MCF 10A (cell line): ENCODE data around the gene VPS36. TPM values are rescaled to one million over a fixed set of nuclear protein-coding genes. Genes with fewer than 3 reads are reported as not detected.
A peak's percentile ranks its signal among the peaks of the same experiment; 100 is the strongest.
"Not testable (repeated sequence)": the region's sequence is repeated elsewhere in the genome, so short reads cannot be mapped to it uniquely, and the experiment has no call there.

Experiments used
- Bru-seq: library from RNA; stranded (reverse); fragments of 400-500 nt; gene quantifications from one replicate; lab custom pipeline; 2021; lab: Mats Ljungman, UMichigan
- BruChase-seq, 2 experiments: library from RNA; stranded (reverse); fragments of 400-500 nt; gene quantifications; one replicate each; lab custom pipeline; 2021; lab: Mats Ljungman, UMichigan
- BruUV-seq: library from RNA; stranded (reverse); fragments of 400-500 nt; replicated peaks from 2 replicates; lab custom pipeline; 2021; lab: Mats Ljungman, UMichigan
- CTCF ChIA-PET: fragments of 300-600 bp; sonication (Branson Sonifier 250); formaldehyde crosslinking; extraction: SDS; loops from one replicate; lab custom pipeline; 2021; ENCODE audit warnings: antibody characterized with exemption, inconsistent platforms; lab: Yijun Ruan, JAX
- POLR2A ChIA-PET: fragments of 300-600, 350-650 bp; sonication (Branson Sonifier 250); formaldehyde crosslinking; extraction: SDS; loops from one replicate; lab custom pipeline; 2020; ENCODE audit warnings: antibody characterized with exemption, inconsistent platforms; lab: Yijun Ruan, JAX
- DNase-seq: peaks from one replicate; pipeline ENCODE4 v3.0.0-alpha.2; 2018; ENCODE audit not compliant: unreplicated experiment
- H3K27ac Mint-ChIP-seq: one replicate; pipeline ENCODE4 v1.8.0; 2022; ENCODE audit warnings: mild to moderate bottlenecking, low read depth, mixed read lengths; ENCODE audit not compliant: unreplicated experiment
- H3K27me3 Mint-ChIP-seq: one replicate; pipeline ENCODE4 v1.8.0; 2022; ENCODE audit warnings: mixed read lengths; ENCODE audit not compliant: insufficient read depth, unreplicated experiment
- H3K36me3 Mint-ChIP-seq: one replicate; pipeline ENCODE4 v1.8.0; 2022; ENCODE audit warnings: mild to moderate bottlenecking, moderate library complexity, mixed read lengths; ENCODE audit not compliant: insufficient read depth, unreplicated experiment
- H3K4me1 Mint-ChIP-seq: one replicate; pipeline ENCODE4 v1.8.0; 2022; ENCODE audit warnings: mixed read lengths; ENCODE audit not compliant: insufficient read depth, unreplicated experiment
- H3K4me3 Mint-ChIP-seq: one replicate; pipeline ENCODE4 v1.8.0; 2022; ENCODE audit warnings: mild to moderate bottlenecking, moderate library complexity, mixed read lengths; ENCODE audit not compliant: unreplicated experiment
- H3K9me3 Mint-ChIP-seq: one replicate; pipeline ENCODE4 v1.8.0; 2022; ENCODE audit warnings: mixed read lengths; ENCODE audit not compliant: unreplicated experiment
- CTCF ChIP-seq: fragments of 200-600 bp; IDR thresholded peaks from one replicate; pipeline ENCODE4 v1.8.0; 2022; ENCODE audit warnings: antibody characterized with exemption, mild to moderate bottlenecking; ENCODE audit not compliant: unreplicated experiment
- intact Hi-C: fragments of 100-400 bp; cut with micrococcal nuclease; formaldehyde crosslinking; loops from 2 replicates; pipeline ENCODE4 v1.14.1; 2022
- long read RNA-seq: library from polyadenylated mRNA; stranded (forward); transcript quantifications from one replicate; pipeline ENCODE4 v2.0.0, GENCODE V29; 2022
- total RNA-seq: library from RNA; stranded (reverse); gene quantifications from 2 replicates; pipeline ENCODE4 v1.2.3, GENCODE V29; 2022

Gene VPS36
- total RNA-seq (42.8 and 43.4 TPM in 2 replicates), Bru-seq, nascent RNA (percentile 92 among the genes with signal in this experiment), BruChase-seq, experiment 1, labeled RNA remaining after a 6-hour chase (percentile 95 among the genes with signal in this experiment), BruChase-seq, experiment 2, labeled RNA remaining after a 2-hour chase (percentile 97 among the genes with signal in this experiment)
- long read RNA-seq, full-length matches to known transcripts: 40 of 71 reads
- long read RNA-seq, partial matches to known transcripts: 10 of 71 reads
- long read RNA-seq, other reads (novel, unspliced or antisense): 21 of 71 reads

GRCh38 chr13:52450012-52450792 lies at the start of gene VPS36:
Gene VPS36, minus strand, starts transcription at chr13:52450634. Its CDS starts 40 bp downstream, at chr13:52450594.
- Mint-ChIP-seq H3K4me3 (peak within 1 kb of the TSS; percentile 94), H3K36me3 (peaks cover 11% of the 10 kb centered on the region), H3K27me3 (no peaks in the 10 kb centered on the region), H3K9me3 (no peaks in the 10 kb centered on the region), H3K27ac (peak within 1 kb of the TSS; percentile 94), H3K4me1 (peaks cover 18% of the 10 kb centered on the region)
- DNase-seq: peak; percentile 94
- BruUV-seq: no TSS peak
- peak; percentile 99 for TF ChIP-seq CTCF
- intact Hi-C loops: loop anchor here (1.0 to 10.0 kb wide), 8 partner anchors 35 to 448 kb away; partner anchors contain the start of gene SUGT1
- POLR2A ChIA-PET: interaction anchor here (0.6 to 6.0 kb wide), 24 partner anchors 9 to 446 kb away, joined by 3 to 101 read pairs (median 4); partner anchors contain the start of genes NEK3, SUGT1 and THSD1
- CTCF ChIA-PET: interaction anchor here (0.6 to 7.0 kb wide), 53 partner anchors 8 to 1471 kb away, joined by 3 to 291 read pairs (median 4); partner anchors contain the start of gene THSD1

- BruUV-seq, DNase-seq, H3K27me3 Mint-ChIP-seq, POLR2A ChIA-PET, H3K4me3 Mint-ChIP-seq, H3K9me3 Mint-ChIP-seq, H3K36me3 Mint-ChIP-seq, H3K4me1 Mint-ChIP-seq, intact Hi-C loops, CTCF ChIA-PET, H3K27ac Mint-ChIP-seq: not testable (repeated sequence)
Observed at GRCh38 chr13:52497979-52498378, 47.5 kb upstream of the VPS36 start.

GRCh38 chr13:52494241-52494640 lies 43.8 kb upstream of the VPS36 start:
- H3K4me3 Mint-ChIP-seq, H3K27me3 Mint-ChIP-seq, H3K36me3 Mint-ChIP-seq, CTCF ChIA-PET, DNase-seq, POLR2A ChIA-PET, H3K4me1 Mint-ChIP-seq, intact Hi-C loops, H3K9me3 Mint-ChIP-seq, BruUV-seq, H3K27ac Mint-ChIP-seq: not testable (repeated sequence)

GRCh38 chr13:52491015-52491414 lies 40.6 kb upstream of the VPS36 start:
- BruUV-seq, H3K4me3 Mint-ChIP-seq, POLR2A ChIA-PET: not testable (repeated sequence)

GRCh38 chr13:52488763-52489162 lies 38.3 kb upstream of the VPS36 start:
- H3K36me3 Mint-ChIP-seq, H3K27ac Mint-ChIP-seq, CTCF ChIA-PET, H3K9me3 Mint-ChIP-seq, POLR2A ChIA-PET, H3K4me1 Mint-ChIP-seq, H3K4me3 Mint-ChIP-seq, intact Hi-C loops, BruUV-seq, H3K27me3 Mint-ChIP-seq, DNase-seq: not testable (repeated sequence)

More at GRCh38 chr13:52491015-52491414, 40.6 kb upstream of the VPS36 start:
- intact Hi-C loops, H3K36me3 Mint-ChIP-seq, DNase-seq, H3K27ac Mint-ChIP-seq, H3K9me3 Mint-ChIP-seq, H3K27me3 Mint-ChIP-seq, H3K4me1 Mint-ChIP-seq, CTCF ChIA-PET: not testable (repeated sequence)

GRCh38 chr13:52487078-52487477 lies 36.6 kb upstream of the VPS36 start:
- intact Hi-C loops, H3K4me3 Mint-ChIP-seq, H3K4me1 Mint-ChIP-seq, H3K27me3 Mint-ChIP-seq, H3K36me3 Mint-ChIP-seq, POLR2A ChIA-PET, DNase-seq, BruUV-seq, H3K9me3 Mint-ChIP-seq, CTCF ChIA-PET, H3K27ac Mint-ChIP-seq: not testable (repeated sequence)

- H3K36me3 Mint-ChIP-seq: peaks cover 22% of the 10 kb centered on the region
- H3K27ac Mint-ChIP-seq, intact Hi-C loops, H3K4me3 Mint-ChIP-seq, DNase-seq, POLR2A ChIA-PET, H3K9me3 Mint-ChIP-seq, BruUV-seq, H3K27me3 Mint-ChIP-seq, H3K4me1 Mint-ChIP-seq: not testable (repeated sequence)
- CTCF ChIA-PET: interaction anchor here (0.7 kb wide), 1 partner anchor 172 kb away, joined by 3 read pairs; the partner anchor contains the start of gene SUGT1
Observed at GRCh38 chr13:52480677-52481428, 30.4 kb upstream of the VPS36 start.
